Ramos (cell line): ENCODE data around the gene DST.

ENCODE experiments used
- in situ Hi-C: fragments of 300-500 bp; cut with MboI; formaldehyde crosslinking; loops from one replicate; pipeline ENCODE4 v1.14.3; 2022; ENCODE audit warnings: low sequenced_read_pairs; ENCODE audit not compliant: unreplicated experiment

Gene DST

GRCh38 chr6:56628105-56628504 lies 14.6 kb downstream of the DST start:
- in situ Hi-C loops = no loop called here

GRCh38 chr6:56625356-56625755 lies 17.3 kb downstream of the DST start:
- in situ Hi-C loops = no loop called here

GRCh38 chr6:56624728-56625069 lies 18.0 kb downstream of the DST start:
- in situ Hi-C loops = no loop called here

GRCh38 chr6:56624046-56624727 lies 18.5 kb downstream of the DST start:
- in situ Hi-C loops = no loop called here

- in situ Hi-C loops = no loop called here
These were observed 22.3 kb downstream of the DST start for GRCh38 chr6:56620229-56620868.

GRCh38 chr6:56618050-56618449 lies 24.6 kb downstream of the DST start:
- in situ Hi-C loops = no loop called here

- in situ Hi-C loops = no loop called here
These were observed 25.7 kb downstream of the DST start for GRCh38 chr6:56616967-56617366.

- in situ Hi-C loops = no loop called here
These were observed 29.3 kb downstream of the DST start for GRCh38 chr6:56613247-56613851.

GRCh38 chr6:56608332-56608731 lies 34.4 kb downstream of the DST start:
- in situ Hi-C loops = no loop called here

- in situ Hi-C loops = no loop called here
These were observed 35.5 kb downstream of the DST start for GRCh38 chr6:56607111-56607752.

- in situ Hi-C loops = no loop called here
These were observed 37.3 kb downstream of the DST start for GRCh38 chr6:56605435-56605834.

GRCh38 chr6:56604186-56604585 lies 38.5 kb downstream of the DST start:
- in situ Hi-C loops = no loop called here

GRCh38 chr6:56601390-56601789 lies 41.3 kb downstream of the DST start:
- in situ Hi-C loops = no loop called here

GRCh38 chr6:56595490-56596122 lies 47.1 kb downstream of the DST start:
- in situ Hi-C loops = loop anchor here (25.0 kb wide), 1 partner anchor 608 kb away; no protein-coding TSS in a partner anchor

- in situ Hi-C loops = loop anchor here (5.0 to 25.0 kb wide), 2 partner anchors 232 to 607 kb away; no protein-coding TSS in a partner anchor
These were observed 48.0 kb downstream of the DST start for GRCh38 chr6:56594699-56595098.

- in situ Hi-C loops = loop anchor here (5.0 to 25.0 kb wide), 2 partner anchors 232 to 607 kb away; no protein-coding TSS in a partner anchor
These were observed 48.8 kb downstream of the DST start for GRCh38 chr6:56593801-56594318.

- in situ Hi-C loops = loop anchor here (25.0 kb wide), 1 partner anchor 595 kb away; no protein-coding TSS in a partner anchor
These were observed 60.5 kb downstream of the DST start for GRCh38 chr6:56582236-56582635.

- in situ Hi-C loops = loop anchor here (25.0 kb wide), 1 partner anchor 594 kb away; no protein-coding TSS in a partner anchor
These were observed 61.3 kb downstream of the DST start for GRCh38 chr6:56581296-56581925.

GRCh38 chr6:56580271-56580670 lies 62.4 kb downstream of the DST start:
- in situ Hi-C loops = loop anchor here (25.0 kb wide), 1 partner anchor 593 kb away; no protein-coding TSS in a partner anchor
